ENCODE results near the gene P2RX6.
"Not testable (repeated sequence)": the region's sequence is repeated elsewhere in the genome, so short reads cannot be mapped to it uniquely, and the experiment has no call there.

Gene P2RX6

GRCh38 chr22:21014726-21015465 lies at the start of gene P2RX6:
Gene P2RX6, plus strand, starts transcription at chr22:21015165. Its CDS starts 10 bp downstream, at chr22:21015175.
- no peak for DNase-seq

GRCh38 chr22:20965888-20966855 lies 48.8 kb upstream of the P2RX6 start:
- no peak for DNase-seq

GRCh38 chr22:20966883-20967696 lies 47.9 kb upstream of the P2RX6 start, which contains the start of gene AIFM3:
Gene AIFM3, plus strand, starts transcription at chr22:20967255. Its CDS starts 690 bp downstream, at chr22:20967945.
- no peak for DNase-seq

- DNase-seq = no peak
Measured at GRCh38 chr22:20967697-20968211, 47.2 kb upstream of the P2RX6 start.

GRCh38 chr22:20968281-20968977 lies 46.5 kb upstream of the P2RX6 start:
- DNase-seq = no peak

GRCh38 chr22:20970939-20971657 lies 43.9 kb upstream of the P2RX6 start:
- no peak for DNase-seq

- not testable (repeated sequence) for DNase-seq
Measured at GRCh38 chr22:20972014-20972694, 42.8 kb upstream of the P2RX6 start.

- no peak for DNase-seq
Measured at GRCh38 chr22:20972933-20973577, 41.9 kb upstream of the P2RX6 start.

GRCh38 chr22:20973634-20974286 lies 41.2 kb upstream of the P2RX6 start:
- no peak for DNase-seq

GRCh38 chr22:20974336-20974955 lies 40.5 kb upstream of the P2RX6 start:
- no peak for DNase-seq

GRCh38 chr22:20975541-20976290 lies 39.2 kb upstream of the P2RX6 start:
- DNase-seq = no peak

GRCh38 chr22:20976291-20976877 lies 38.6 kb upstream of the P2RX6 start:
- no peak for DNase-seq

GRCh38 chr22:20977019-20977418 lies 37.9 kb upstream of the P2RX6 start:
- DNase-seq = no peak

- DNase-seq = no peak
Measured at GRCh38 chr22:20977516-20978170, 37.3 kb upstream of the P2RX6 start.

- DNase-seq = no peak
Measured at GRCh38 chr22:20978419-20978818, 36.5 kb upstream of the P2RX6 start.

- DNase-seq = peak; percentile 83
Measured at GRCh38 chr22:20979243-20979809, 35.6 kb upstream of the P2RX6 start.

GRCh38 chr22:20979940-20980453 lies 35.0 kb upstream of the P2RX6 start:
- DNase-seq = no peak
